Smooth muscle cell of the umbilical artery (primary cell): Measurements from ENCODE around the gene RBMX2. TPM values are rescaled to one million over a fixed set of nuclear protein-coding genes. Genes with fewer than 3 reads are reported as not detected.

Experiments used
- total RNA-seq: library from RNA; depleted of rRNA; stranded (reverse); fragments of >200 nt; gene quantifications from 2 replicates; pipeline ENCODE4 v1.2.3, GENCODE V29; 2014

The RBMX2 gene
- total RNA-seq: 16.5 and 22.0 TPM in 2 replicates

DNA sequence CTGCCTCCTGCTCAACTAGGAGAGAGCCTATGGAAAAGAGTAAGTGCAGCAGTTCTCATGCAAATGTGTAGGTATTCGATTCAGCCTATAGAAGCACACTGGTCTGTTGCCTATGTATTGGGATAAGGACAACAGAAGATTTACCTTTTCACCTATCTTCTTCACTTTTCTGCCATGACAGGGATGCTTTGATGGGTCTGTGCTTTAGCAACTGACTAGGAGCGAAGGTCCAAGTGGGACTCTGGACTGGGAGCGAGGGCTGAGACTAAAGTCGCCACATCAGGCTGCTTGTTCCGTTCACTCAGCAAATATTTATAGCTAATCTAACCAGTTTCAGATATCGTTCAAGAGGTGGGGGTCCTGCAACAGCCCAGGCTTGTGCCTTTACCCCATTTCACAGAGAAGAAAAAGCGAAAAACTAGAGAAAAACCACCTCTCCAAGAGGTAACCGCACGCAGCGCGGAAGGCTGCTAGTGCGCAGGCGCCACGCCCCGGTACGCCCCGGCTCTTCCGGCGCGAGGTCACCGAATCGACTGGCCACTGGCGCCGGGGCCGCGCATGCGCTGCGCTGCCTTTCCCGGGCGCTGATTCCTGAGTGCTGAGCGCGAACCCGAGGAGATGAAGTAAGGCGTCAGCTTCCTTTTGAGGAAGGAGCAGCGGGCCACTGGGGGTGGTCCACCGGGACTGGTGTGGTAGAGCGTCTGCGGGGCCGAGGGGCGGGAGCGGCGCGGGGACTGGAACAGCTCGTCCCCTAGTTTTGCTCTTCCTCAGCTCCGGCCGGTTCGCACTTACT, at the start of gene RBMX2:
Gene RBMX2, plus strand, starts transcription at position 573 of the 793 bp plus-strand sequence. Its CDS starts 46 bp downstream, at position 619.

DNA sequence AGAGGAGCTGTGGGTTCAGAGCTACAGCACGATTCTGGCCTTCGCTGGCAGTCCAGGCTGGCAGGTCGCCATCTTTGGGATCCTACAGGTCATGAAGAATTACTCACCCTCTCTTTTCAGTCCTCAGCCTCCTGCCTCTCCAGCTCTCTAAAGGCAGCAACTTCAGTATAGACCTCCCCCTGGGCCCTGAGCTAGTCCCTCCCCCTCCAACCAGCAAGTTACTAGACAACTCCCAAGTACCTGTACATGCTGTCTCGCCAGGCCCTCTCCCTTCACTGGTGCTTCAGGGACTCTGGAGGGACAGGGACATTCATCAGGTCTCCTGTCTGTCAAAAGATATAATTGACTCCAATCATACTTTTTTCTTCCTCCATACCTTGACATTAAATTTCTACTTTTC, 16.3 kb upstream of the RBMX2 start, which contains the start of gene GPR119:
Gene GPR119, minus strand, starts transcription at position 155 of the 400 bp plus-strand sequence. CDS start 227 bp downstream, outside the sequence.

Other genes starting within 250 kb of the RBMX2 start
- 18.1 and 23.7 TPM in 2 replicates for gene AIFM1, start 236.1 kb upstream of the RBMX2 start, total RNA-seq
- gene RAB33A, start 230.0 kb upstream of the RBMX2 start, total RNA-seq: 1.8 and 9.8 TPM in 2 replicates
- gene ZNF280C, start 133.1 kb upstream of the RBMX2 start, total RNA-seq: 2.4 and 4.1 TPM in 2 replicates
- 11.5 and 12.2 TPM in 2 replicates for gene SLC25A14, start 62.1 kb upstream of the RBMX2 start, total RNA-seq
- gene GPR119, start 16.3 kb upstream of the RBMX2 start, total RNA-seq: not detected in 2 replicates